HEK293T (cell line): Measurements from ENCODE around the gene RCL1.

Experiments
- ARNT ChIP-seq: fragments of 450-650 bp; IDR thresholded peaks from 2 replicates; pipeline ENCODE4 v1.6.1; 2017; ENCODE audit warnings: mild to moderate bottlenecking
- BHLHE40 ChIP-seq: fragments of 450-650 bp; IDR thresholded peaks from 2 replicates; pipeline ENCODE4 v1.6.1; 2016; ENCODE audit warnings: mild to moderate bottlenecking, moderate library complexity, borderline replicate concordance
- ELF4 ChIP-seq: fragments of 450-650 bp; IDR thresholded peaks from 2 replicates; pipeline ENCODE4 v1.6.1; 2017; ENCODE audit warnings: antibody characterized with exemption
- FOXM1 ChIP-seq: fragments of 450-650 bp; IDR thresholded peaks from 2 replicates; pipeline ENCODE4 v1.6.1; 2017; ENCODE audit warnings: mild to moderate bottlenecking, borderline replicate concordance
- HDGF ChIP-seq: fragments of 450-650 bp; IDR thresholded peaks from 2 replicates; pipeline ENCODE4 v1.6.1; 2017; ENCODE audit warnings: antibody characterized with exemption, borderline replicate concordance
- NFRKB ChIP-seq: fragments of 450-650 bp; IDR thresholded peaks from 2 replicates; pipeline ENCODE4 v1.6.1; 2016; ENCODE audit warnings: mild to moderate bottlenecking, moderate library complexity
- SP1 ChIP-seq: fragments of 450-650 bp; IDR thresholded peaks from 2 replicates; pipeline ENCODE4 v1.6.1; 2017
- SUZ12 ChIP-seq: fragments of 450-650 bp; IDR thresholded peaks from 2 replicates; pipeline ENCODE4 v1.6.1; 2016; ENCODE audit warnings: mild to moderate bottlenecking
- ZNF384 ChIP-seq: fragments of 450-650 bp; IDR thresholded peaks from 2 replicates; pipeline ENCODE4 v1.6.1; 2016

- TF ChIP-seq NFRKB: no peak
- no peak for TF ChIP-seq ZNF384
- TF ChIP-seq HDGF: no peak
- no peak for TF ChIP-seq BHLHE40
- TF ChIP-seq ELF4: no peak
- no peak for TF ChIP-seq FOXM1
- TF ChIP-seq ARNT: no peak
- TF ChIP-seq SP1: no peak
- TF ChIP-seq SUZ12: no peak
These were observed 63.1 kb downstream of the RCL1 start for GRCh38 chr9:4855841-4856240.
